Upper lobe of right lung (tissue), 1 donor: Measurements from ENCODE around the gene TRNT1. TPM values are rescaled to one million over a fixed set of nuclear protein-coding genes. Genes with fewer than 3 reads are reported as not detected.

Source experiments
- ATAC-seq: fragments of 200-7000 bp; cut with Tn5 transposase; one replicate; pipeline ENCODE4 v1.9.1; 2020; ENCODE audit warnings: mild to moderate bottlenecking, moderate library complexity
- DNase-seq: peaks from one replicate; pipeline ENCODE4 v3.0.0-alpha.2; 2020
- H3K27ac ChIP-seq: fragments of 200-600 bp; one replicate; pipeline ENCODE4 v1.8.0; 2022
- H3K27me3 ChIP-seq: fragments of 200-600 bp; one replicate; pipeline ENCODE4 v1.8.0; 2022; ENCODE audit warnings: mild to moderate bottlenecking
- H3K36me3 ChIP-seq: fragments of 200-600 bp; one replicate; pipeline ENCODE4 v1.8.0; 2022
- H3K4me1 ChIP-seq: fragments of 200-600 bp; one replicate; pipeline ENCODE4 v1.8.0; 2022
- H3K4me3 ChIP-seq: fragments of 200-600 bp; one replicate; pipeline ENCODE4 v1.8.0; 2022; ENCODE audit warnings: mild to moderate bottlenecking
- H3K9me3 ChIP-seq: fragments of 200-600 bp; one replicate; pipeline ENCODE4 v1.8.0; 2022
- intact Hi-C: fragments of 100-400 bp; cut with DNase I; formaldehyde crosslinking; loops from one replicate; pipeline ENCODE4 v1.11.0; 2022
- total RNA-seq: library from RNA; stranded (reverse); fragmentation: NEBNext Ultra II Directional; extraction: Animal tissue kit (Norgen Biotek cat#: 25700); gene quantifications from one replicate; pipeline ENCODE4 v1.2.1, GENCODE V29; 2021
- TF ChIP-seq, protein P1 (sequence below): fragments of 200-600 bp; IDR thresholded peaks from one replicate; pipeline ENCODE4 v1.8.0; 2022; ENCODE audit warnings: antibody characterized with exemption
- donor health status: DM: no; HTN: yes; CAD: no; lungs with severe emphysema.

Gene TRNT1
- total RNA-seq, 1 donor from 2014 or later = 27.3 TPM

DNA sequence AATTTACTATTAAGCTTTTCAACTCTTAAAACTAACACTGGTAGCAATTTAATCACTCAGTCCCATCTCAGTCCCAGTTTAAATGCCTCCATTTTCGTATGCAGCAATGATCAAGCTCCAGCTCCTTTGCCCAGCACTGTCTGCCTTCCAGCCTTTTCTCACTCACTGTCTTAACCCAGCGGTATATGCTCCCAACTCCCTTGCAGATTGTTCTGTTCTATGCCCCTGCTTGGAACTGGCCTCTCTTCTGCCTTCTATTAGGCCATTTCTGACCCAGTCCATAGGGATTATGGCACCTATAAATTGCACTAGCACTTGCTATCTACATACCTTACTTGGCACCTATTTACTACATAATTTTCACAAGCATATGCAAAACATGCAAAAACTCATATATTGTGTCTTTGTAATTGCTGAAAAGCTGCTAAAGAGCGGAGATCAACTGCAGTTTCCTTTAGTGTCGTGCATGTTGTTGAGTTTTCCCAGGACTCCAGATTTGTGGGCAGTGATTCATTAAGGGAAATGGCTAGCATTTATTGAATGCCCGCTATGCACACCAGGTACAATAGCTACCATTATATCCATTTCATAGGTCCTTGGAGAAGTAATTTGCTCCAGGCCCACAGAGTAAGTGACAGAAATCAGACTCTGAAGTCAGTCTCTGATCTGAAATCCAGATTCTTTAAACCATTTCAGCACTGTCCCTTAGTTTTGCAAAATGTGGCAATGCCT lies 28.3 kb downstream of the TRNT1 start:
- no peaks in the 10 kb centered on the region for H3K9me3 ChIP-seq
- H3K4me1 ChIP-seq = peaks cover 4% of the 10 kb centered on the region
- ATAC-seq (no peak), DNase-seq (no peak)
- no peak overlapping the region for H3K4me3 ChIP-seq
- intact Hi-C loops = no loop called here
- no peak overlapping the region for H3K27ac ChIP-seq
- peaks cover 96% of the 10 kb centered on the region for H3K36me3 ChIP-seq
- no peaks in the 10 kb centered on the region for H3K27me3 ChIP-seq
- TF ChIP-seq, protein P1, sequence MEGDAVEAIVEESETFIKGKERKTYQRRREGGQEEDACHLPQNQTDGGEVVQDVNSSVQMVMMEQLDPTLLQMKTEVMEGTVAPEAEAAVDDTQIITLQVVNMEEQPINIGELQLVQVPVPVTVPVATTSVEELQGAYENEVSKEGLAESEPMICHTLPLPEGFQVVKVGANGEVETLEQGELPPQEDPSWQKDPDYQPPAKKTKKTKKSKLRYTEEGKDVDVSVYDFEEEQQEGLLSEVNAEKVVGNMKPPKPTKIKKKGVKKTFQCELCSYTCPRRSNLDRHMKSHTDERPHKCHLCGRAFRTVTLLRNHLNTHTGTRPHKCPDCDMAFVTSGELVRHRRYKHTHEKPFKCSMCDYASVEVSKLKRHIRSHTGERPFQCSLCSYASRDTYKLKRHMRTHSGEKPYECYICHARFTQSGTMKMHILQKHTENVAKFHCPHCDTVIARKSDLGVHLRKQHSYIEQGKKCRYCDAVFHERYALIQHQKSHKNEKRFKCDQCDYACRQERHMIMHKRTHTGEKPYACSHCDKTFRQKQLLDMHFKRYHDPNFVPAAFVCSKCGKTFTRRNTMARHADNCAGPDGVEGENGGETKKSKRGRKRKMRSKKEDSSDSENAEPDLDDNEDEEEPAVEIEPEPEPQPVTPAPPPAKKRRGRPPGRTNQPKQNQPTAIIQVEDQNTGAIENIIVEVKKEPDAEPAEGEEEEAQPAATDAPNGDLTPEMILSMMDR = no peak

DNA sequence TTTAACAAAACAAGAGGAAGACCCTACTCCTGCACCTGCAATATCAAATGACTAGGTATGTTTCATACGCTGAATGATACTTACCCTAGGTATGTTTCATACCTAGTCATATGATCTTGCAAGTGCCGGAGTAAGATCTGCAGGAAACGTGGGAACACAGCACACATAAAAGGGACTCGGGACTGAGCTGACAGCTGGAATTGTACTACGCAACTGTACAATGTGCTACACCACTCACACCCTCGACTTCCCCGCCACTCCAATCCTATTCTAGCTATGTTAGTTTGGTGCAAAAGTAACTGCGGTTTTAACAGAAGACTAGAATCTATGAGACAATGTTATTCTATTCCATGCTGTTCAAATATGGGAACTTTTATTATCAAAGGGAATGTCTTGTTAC lies 30.7 kb downstream of the TRNT1 start:
- intact Hi-C loops = no loop called here
- Histone ChIP-seq H3K36me3 (peaks cover 94% of the 10 kb centered on the region), H3K27me3 (no peaks in the 10 kb centered on the region), H3K9me3 (no peaks in the 10 kb centered on the region), H3K4me3 (no peak overlapping the region), H3K27ac (no peak overlapping the region), H3K4me1 (no peaks in the 10 kb centered on the region)
- DNase-seq (no peak), ATAC-seq (no peak)
- TF ChIP-seq, protein P1 = no peak

DNA sequence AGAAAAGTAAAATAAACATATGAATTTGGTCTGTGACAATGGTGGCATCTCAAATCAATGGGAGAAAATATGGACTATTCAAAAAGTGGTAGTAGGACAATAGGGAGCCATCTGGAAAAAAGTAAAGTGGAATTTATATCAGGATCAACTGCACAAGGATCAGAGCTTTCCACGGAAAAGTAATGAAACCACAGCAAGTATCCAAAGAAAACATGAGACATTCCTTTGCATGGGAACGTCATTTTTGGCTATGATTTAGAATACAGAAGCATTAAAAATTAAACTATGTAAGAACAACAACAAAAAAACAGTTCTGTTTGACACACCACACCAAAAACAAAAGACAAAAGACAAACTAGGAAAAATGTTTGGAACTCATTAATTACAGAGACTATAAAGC lies 34.1 kb downstream of the TRNT1 start:
- H3K4me1 ChIP-seq = no peaks in the 10 kb centered on the region
- TF ChIP-seq, protein P1 = no peak
- H3K9me3 ChIP-seq = no peaks in the 10 kb centered on the region
- H3K27ac ChIP-seq = no peak overlapping the region
- no peak for DNase-seq
- peaks cover 93% of the 10 kb centered on the region for H3K36me3 ChIP-seq
- no peak for ATAC-seq
- H3K4me3 ChIP-seq = no peak overlapping the region
- no peaks in the 10 kb centered on the region for H3K27me3 ChIP-seq
- intact Hi-C loops = no loop called here

DNA sequence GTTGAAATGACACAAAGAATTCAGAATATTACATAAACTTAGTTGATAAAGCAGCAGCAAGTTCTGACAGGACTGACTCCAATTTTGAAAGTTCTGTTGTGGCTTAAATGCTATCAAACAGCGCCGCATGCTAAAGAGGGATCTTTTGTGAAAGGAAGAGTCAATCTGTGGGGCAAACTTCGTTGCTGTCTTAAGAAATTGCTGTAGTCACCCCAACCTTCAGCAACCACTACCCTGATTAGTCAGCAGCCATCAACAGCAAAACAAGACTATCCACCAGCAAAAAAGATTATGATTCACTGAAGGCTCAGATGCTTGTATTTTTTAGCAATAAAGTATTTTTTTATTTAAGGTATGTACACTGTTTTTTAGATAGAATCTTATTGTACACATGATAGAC lies 38.5 kb downstream of the TRNT1 start:
- no peaks in the 10 kb centered on the region for H3K4me1 ChIP-seq
- TF ChIP-seq, protein P1 = no peak
- intact Hi-C loops = no loop called here
- no peaks in the 10 kb centered on the region for H3K27me3 ChIP-seq
- H3K4me3 ChIP-seq = no peak overlapping the region
- no peak overlapping the region for H3K27ac ChIP-seq
- no peaks in the 10 kb centered on the region for H3K9me3 ChIP-seq
- ATAC-seq = no peak
- H3K36me3 ChIP-seq = peaks cover 97% of the 10 kb centered on the region
- DNase-seq = no peak

DNA sequence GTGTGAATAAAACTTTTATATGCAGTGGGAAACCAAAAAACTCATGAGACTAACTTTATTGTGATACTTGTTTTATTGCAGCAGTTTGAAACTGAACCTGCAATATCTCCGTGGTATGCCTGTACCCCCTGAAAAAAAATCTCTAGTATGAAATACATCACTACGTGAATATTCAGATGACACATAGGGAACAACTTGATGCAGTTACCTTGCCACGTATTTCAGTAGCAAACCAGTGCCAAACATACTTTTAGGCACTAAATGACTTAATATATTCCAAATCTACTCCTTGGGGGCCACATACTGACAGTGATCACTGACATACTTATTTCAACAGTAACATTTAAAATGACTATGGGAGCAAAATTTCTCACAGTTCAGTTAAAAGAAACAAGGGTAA lies 38.9 kb downstream of the TRNT1 start:
- intact Hi-C loops = no loop called here
- Histone ChIP-seq H3K4me1 (no peaks in the 10 kb centered on the region), H3K36me3 (peaks cover 97% of the 10 kb centered on the region), H3K4me3 (no peak overlapping the region), H3K27me3 (no peaks in the 10 kb centered on the region), H3K9me3 (no peaks in the 10 kb centered on the region), H3K27ac (no peak overlapping the region)
- TF ChIP-seq, protein P1 = no peak
- DNase-seq (no peak), ATAC-seq (no peak)

DNA sequence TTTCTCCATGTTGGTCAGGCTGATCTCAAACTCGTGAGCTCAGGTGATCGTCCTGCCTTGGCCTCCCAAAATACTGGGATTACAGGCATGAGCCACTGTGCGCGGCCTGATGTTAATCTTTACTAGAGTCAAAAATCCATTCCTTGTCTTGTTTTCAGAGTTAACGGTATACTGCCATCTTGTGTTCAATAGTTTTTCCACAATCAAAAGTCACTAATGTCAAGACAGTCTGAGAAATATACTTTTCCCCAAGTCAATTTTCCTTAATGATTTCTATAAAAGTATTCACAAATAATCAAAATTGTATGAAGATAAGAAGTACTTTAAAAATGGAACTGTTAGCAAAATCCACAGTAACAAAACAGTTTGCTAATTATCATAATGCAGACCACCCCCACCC lies 44.3 kb downstream of the TRNT1 start:
- TF ChIP-seq, protein P1 = peak; percentile 43
- H3K9me3 ChIP-seq = no peaks in the 10 kb centered on the region
- intact Hi-C loops = no loop called here
- DNase-seq = no peak
- peak; percentile 51 for ATAC-seq
- peaks cover 24% of the 10 kb centered on the region for H3K4me1 ChIP-seq
- no peaks in the 10 kb centered on the region for H3K27me3 ChIP-seq
- H3K4me3 ChIP-seq = no peak overlapping the region
- peaks cover 94% of the 10 kb centered on the region for H3K36me3 ChIP-seq
- H3K27ac ChIP-seq = peak overlapping the region; percentile 82
